Stomach (tissue), 9 donors: Measurements from ENCODE around the gene SNRNP48. TPM values are rescaled to one million over a fixed set of nuclear protein-coding genes. Genes with fewer than 3 reads are reported as not detected.

Source experiments
- DNase-seq, 2 donors: peaks; one replicate each; pipeline versions ENCODE4 v3.0.0 to v3.0.0-alpha.2; 2013 to 2019
- H3K27ac ChIP-seq, 5 donors: fragments of 200-600 bp in 4 of 5; sonication (generic) in 4 of 5; one replicate each; pipeline ENCODE4 v1.5.1; 2013 to 2019; ENCODE audit warnings: mild to moderate bottlenecking in 1 of 5, moderate library complexity in 1 of 5
- H3K27me3 ChIP-seq, 3 donors: fragments of 200-600 bp; sonication (generic); one replicate each; pipeline ENCODE4 v1.5.1; 2017 to 2019; ENCODE audit warnings: mixed run types in 1 of 3
- H3K36me3 ChIP-seq, 4 donors: fragments of 200-600 bp; sonication (generic); 1 replicate in 3 of 4; 2 replicates in 1 of 4; pipeline ENCODE4 v1.5.1; 2016 to 2019
- H3K4me1 ChIP-seq, 4 donors: fragments of 200-600 bp; sonication (generic); one replicate each; pipeline ENCODE4 v1.5.1; 2016 to 2019
- H3K4me3 ChIP-seq, 4 donors: fragments of 200-600 bp; sonication (generic) in 3 of 4; one replicate each; pipeline ENCODE4 v1.5.1; 2016 to 2019; ENCODE audit warnings: mild to moderate bottlenecking in 1 of 4
- H3K9me3 ChIP-seq, 4 donors: fragments of 200-600 bp; sonication (generic); one replicate each; pipeline ENCODE4 v1.5.1; 2016 to 2019
- EP300 ChIP-seq: sonication (generic); formaldehyde crosslinking; IDR thresholded peaks from one replicate; pipeline ENCODE4 v1.6.1; 2017; ENCODE audit warnings: antibody characterized with exemption
- POLR2A ChIP-seq, 4 donors: fragments of 450-650 bp; IDR thresholded peaks; one replicate each; pipeline ENCODE4 v1.6.1; 2016; ENCODE audit warnings: antibody characterized with exemption in 4 of 4, control low read depth in 2 of 4, mild to moderate bottlenecking in 1 of 4, moderate library complexity in 1 of 4
- POLR2AphosphoS5 ChIP-seq, 3 donors: sonication (generic); formaldehyde crosslinking; IDR thresholded peaks; one replicate each; pipeline ENCODE4 v1.6.1; 2016; ENCODE audit warnings: antibody characterized with exemption in 3 of 3
- WGBS, 5 donors: extraction: QIAGEN DNeasy Blood & Tissue Kit in 3 of 5; methylation state at CpG; one replicate each; pipeline versions ENCODE4 v1.1.5 to v1.1.7; 2013 to 2018; 5-methylcytosine and 5-hydroxymethylcytosine counted together
- intact Hi-C: fragments of 100-400 bp; cut with DNase I; formaldehyde crosslinking; loops from one replicate; pipeline ENCODE4 v1.15.1; 2023; ENCODE audit warnings: low total_unique reads
- polyA plus RNA-seq, 3 donors: library from polyadenylated mRNA; stranded (reverse); fragments of 200-250 nt; gene quantifications; one replicate each; pipeline ENCODE4 v1.2.3, GENCODE V29; 2013
- total RNA-seq, 5 donors: library from RNA; depleted of rRNA; stranded (reverse); fragments of >200 nt; gene quantifications; one replicate each; pipeline versions ENCODE4 v1.1.0 to v1.2.3, GENCODE V29; 2014 to 2016
- TF ChIP-seq, protein P1 (sequence below), 7 experiments: fragments of 450-650 bp in 4 of 7; fragments of 200-600 bp in 3 of 7; sonication (generic) in 3 of 7; IDR thresholded peaks; one replicate each; pipeline ENCODE4 v1.5.1; 2016 to 2019; ENCODE audit warnings: antibody characterized with exemption in 7 of 7, control low read depth in 2 of 7, mild to moderate bottlenecking in 1 of 7
- donor health status: healthy with polysubstance abuse.
- donor health status: Bipolar disorder and iron deficiency.
- donor health status: healthy.

Gene SNRNP48
- total and polyA plus RNA-seq, 8 donors: 5.1 to 138 (median 13.0) TPM

DNA sequence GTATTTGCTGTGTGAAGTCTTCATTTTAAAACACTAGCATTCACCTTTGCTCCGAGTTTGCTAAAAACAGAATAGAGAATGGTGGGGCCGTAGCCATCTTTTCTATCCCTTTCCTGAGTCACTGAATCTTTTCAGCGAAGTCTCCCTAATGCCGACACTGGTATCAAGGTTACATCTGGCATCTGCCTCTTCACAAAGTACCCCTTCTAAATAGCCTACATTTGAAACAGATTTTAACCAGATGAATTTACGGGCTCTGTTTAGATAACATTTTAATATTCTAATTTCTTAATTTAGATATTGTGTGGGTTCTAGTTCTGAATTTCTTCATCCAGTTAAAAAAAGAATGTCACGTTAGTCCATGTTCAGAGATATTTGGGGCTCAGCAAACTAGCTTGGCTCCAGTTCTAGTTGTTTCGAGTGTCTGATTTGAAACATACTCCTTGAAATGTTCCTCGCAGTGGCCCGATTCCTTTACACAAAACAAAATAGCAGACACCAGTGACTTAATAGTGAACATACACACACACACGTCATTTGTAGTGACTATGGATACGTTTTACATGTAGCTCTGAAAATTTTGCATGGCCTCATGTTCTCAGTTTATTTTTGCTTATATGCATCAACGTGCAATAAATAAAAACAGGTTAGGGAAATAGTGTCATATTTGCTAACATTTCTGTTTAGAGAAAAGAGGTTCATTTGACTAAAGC lies 33.4 kb upstream of the SNRNP48 start:
- peaks cover 0 to 6% (median 0%) of the 10 kb centered on the region in 3 donors for H3K27me3 ChIP-seq
- no peak for DNase-seq
- H3K27ac ChIP-seq: no peak overlapping the region
- 89 to 93% (median 92%) methylated on average over 12 of the region's 12 CpGs for WGBS, 5 donors
- intact Hi-C loops: no loop called here
- peaks cover 3 to 9% (median 6%) of the 10 kb centered on the region in 4 donors for H3K4me1 ChIP-seq
- H3K9me3 ChIP-seq: no peaks in the 10 kb centered on the region
- H3K4me3 ChIP-seq: no peak overlapping the region
- TF ChIP-seq POLR2AphosphoS5 (IDR thresholded peaks at IDR 0.05) (no peak), POLR2A (IDR thresholded peaks at IDR 0.05) (no peak), EP300 (no peak)
- TF ChIP-seq, protein P1, sequence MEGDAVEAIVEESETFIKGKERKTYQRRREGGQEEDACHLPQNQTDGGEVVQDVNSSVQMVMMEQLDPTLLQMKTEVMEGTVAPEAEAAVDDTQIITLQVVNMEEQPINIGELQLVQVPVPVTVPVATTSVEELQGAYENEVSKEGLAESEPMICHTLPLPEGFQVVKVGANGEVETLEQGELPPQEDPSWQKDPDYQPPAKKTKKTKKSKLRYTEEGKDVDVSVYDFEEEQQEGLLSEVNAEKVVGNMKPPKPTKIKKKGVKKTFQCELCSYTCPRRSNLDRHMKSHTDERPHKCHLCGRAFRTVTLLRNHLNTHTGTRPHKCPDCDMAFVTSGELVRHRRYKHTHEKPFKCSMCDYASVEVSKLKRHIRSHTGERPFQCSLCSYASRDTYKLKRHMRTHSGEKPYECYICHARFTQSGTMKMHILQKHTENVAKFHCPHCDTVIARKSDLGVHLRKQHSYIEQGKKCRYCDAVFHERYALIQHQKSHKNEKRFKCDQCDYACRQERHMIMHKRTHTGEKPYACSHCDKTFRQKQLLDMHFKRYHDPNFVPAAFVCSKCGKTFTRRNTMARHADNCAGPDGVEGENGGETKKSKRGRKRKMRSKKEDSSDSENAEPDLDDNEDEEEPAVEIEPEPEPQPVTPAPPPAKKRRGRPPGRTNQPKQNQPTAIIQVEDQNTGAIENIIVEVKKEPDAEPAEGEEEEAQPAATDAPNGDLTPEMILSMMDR (IDR thresholded peaks at IDR 0.05): no peak
- peaks cover 4 to 38% (median 21%) of the 10 kb centered on the region in 4 donors for H3K36me3 ChIP-seq

DNA sequence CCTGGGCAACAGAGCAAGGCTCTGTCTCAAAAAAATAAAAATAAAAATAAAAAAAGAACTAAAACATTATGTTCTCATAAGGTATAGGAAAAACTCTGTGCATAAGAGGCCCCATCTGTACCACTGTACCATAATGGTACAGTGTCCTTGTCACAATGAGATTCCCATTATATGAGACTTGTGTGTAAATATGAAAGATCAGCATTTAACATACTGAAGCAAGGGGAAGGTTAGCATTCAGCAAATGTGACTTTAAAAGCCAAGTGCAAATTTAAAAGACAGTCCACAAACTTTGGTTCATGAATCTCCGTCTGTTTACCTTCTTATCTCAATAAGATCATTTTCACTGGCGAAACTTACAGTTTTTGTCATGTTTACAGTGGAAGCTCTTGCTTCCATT lies 32.3 kb upstream of the SNRNP48 start:
- peaks cover 0 to 20% (median 14%) of the 10 kb centered on the region in 4 donors for H3K4me1 ChIP-seq
- no peak overlapping the region for H3K27ac ChIP-seq
- WGBS, 5 donors: 79 to 87% (median 81%) methylated on average over 2 of the region's 2 CpGs
- DNase-seq: no peak
- H3K9me3 ChIP-seq: no peaks in the 10 kb centered on the region
- intact Hi-C loops: no loop called here
- peaks cover 0 to 7% (median 0%) of the 10 kb centered on the region in 3 donors for H3K27me3 ChIP-seq
- H3K4me3 ChIP-seq: no peak overlapping the region
- TF ChIP-seq POLR2A (IDR thresholded peaks at IDR 0.05): no peak
- no peak for TF ChIP-seq POLR2AphosphoS5 (IDR thresholded peaks at IDR 0.05)
- no peak for TF ChIP-seq EP300
- TF ChIP-seq, protein P1 (IDR thresholded peaks at IDR 0.05): no peak
- H3K36me3 ChIP-seq: peaks cover 4 to 40% (median 22%) of the 10 kb centered on the region in 4 donors

DNA sequence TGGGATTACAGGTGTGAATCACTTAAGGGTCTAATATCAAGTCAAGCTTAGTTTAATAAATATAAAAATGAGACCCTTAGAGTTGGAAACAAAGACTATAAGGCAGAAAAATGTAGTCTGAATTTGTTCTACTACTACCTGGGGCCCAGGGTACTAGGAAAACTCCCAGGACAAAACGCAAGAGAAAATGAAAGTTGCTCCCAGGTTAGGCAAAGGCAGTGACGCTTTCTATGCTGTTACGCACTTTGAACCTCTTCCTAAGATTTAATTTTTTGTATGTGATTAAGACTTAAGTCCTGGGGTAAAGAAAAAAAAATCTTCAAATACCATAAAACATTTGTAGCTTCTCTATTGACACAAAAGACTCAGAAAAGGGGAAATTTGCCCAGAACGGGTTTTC lies 31.2 kb upstream of the SNRNP48 start:
- TF ChIP-seq EP300: no peak
- no peak overlapping the region for H3K27ac ChIP-seq
- DNase-seq: no peak
- no peak overlapping the region for H3K4me3 ChIP-seq
- intact Hi-C loops: no loop called here
- H3K27me3 ChIP-seq: peaks cover 0 to 5% (median 0%) of the 10 kb centered on the region in 3 donors
- peaks cover 0 to 14% (median 10%) of the 10 kb centered on the region in 4 donors for H3K4me1 ChIP-seq
- H3K36me3 ChIP-seq: peaks cover 4 to 51% (median 30%) of the 10 kb centered on the region in 4 donors
- H3K9me3 ChIP-seq: no peaks in the 10 kb centered on the region
- WGBS, 5 donors: 76 to 91% (median 87%) methylated on average over 4 of the region's 4 CpGs

DNA sequence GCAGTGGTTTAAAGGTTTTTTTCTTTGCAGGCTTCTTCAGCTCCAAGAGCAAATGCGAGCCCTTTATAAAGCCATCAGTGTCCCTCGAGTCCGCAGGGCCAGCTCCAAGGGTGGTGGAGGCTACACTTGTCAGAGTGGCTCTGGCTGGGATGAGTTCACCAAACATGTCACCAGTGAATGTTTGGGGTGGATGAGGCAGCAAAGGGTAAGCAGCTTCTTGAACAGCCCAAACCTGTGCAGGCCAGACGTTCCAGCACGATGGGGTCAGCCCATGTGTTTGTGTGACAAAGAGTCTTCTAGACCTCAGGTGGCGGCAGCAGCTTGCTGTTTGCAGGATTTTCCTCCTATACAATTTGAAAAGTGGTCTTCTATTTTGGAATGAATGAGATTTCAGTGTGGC lies 30.8 kb upstream of the SNRNP48 start:
- TF ChIP-seq POLR2A (IDR thresholded peaks at IDR 0.05) (no peak), EP300 (no peak), POLR2AphosphoS5 (IDR thresholded peaks at IDR 0.05) (no peak)
- TF ChIP-seq, protein P1 (IDR thresholded peaks at IDR 0.05): no peak
- intact Hi-C loops: no loop called here
- H3K27ac ChIP-seq: peak overlapping the region in 2 of 5 donors; percentile 32 to 77
- H3K27me3 ChIP-seq: peaks cover 0 to 5% (median 0%) of the 10 kb centered on the region in 3 donors
- no peaks in the 10 kb centered on the region for H3K9me3 ChIP-seq
- H3K36me3 ChIP-seq: peaks cover 4 to 54% (median 33%) of the 10 kb centered on the region in 4 donors
- peaks cover 0 to 13% (median 8%) of the 10 kb centered on the region in 4 donors for H3K4me1 ChIP-seq
- no peak overlapping the region for H3K4me3 ChIP-seq
- DNase-seq: no peak
- 78 to 92% (median 87%) methylated on average over 6 of the region's 6 CpGs for WGBS, 5 donors
